ENCODE results near the gene MAGEA1. TPM values are rescaled to one million over a fixed set of nuclear protein-coding genes. Genes with fewer than 3 reads are reported as not detected.

Gene MAGEA1
- total RNA-seq, 1 donor: not detected

DNA sequence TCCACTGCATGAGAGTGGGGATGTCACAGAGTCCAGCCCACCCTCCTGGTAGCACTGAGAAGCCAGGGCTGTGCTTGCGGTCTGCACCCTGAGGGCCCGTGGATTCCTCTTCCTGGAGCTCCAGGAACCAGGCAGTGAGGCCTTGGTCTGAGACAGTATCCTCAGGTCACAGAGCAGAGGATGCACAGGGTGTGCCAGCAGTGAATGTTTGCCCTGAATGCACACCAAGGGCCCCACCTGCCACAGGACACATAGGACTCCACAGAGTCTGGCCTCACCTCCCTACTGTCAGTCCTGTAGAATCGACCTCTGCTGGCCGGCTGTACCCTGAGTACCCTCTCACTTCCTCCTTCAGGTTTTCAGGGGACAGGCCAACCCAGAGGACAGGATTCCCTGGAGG is 2.7 kb downstream of the MAGEA1 start:
- TF ChIP-seq, protein P1, sequence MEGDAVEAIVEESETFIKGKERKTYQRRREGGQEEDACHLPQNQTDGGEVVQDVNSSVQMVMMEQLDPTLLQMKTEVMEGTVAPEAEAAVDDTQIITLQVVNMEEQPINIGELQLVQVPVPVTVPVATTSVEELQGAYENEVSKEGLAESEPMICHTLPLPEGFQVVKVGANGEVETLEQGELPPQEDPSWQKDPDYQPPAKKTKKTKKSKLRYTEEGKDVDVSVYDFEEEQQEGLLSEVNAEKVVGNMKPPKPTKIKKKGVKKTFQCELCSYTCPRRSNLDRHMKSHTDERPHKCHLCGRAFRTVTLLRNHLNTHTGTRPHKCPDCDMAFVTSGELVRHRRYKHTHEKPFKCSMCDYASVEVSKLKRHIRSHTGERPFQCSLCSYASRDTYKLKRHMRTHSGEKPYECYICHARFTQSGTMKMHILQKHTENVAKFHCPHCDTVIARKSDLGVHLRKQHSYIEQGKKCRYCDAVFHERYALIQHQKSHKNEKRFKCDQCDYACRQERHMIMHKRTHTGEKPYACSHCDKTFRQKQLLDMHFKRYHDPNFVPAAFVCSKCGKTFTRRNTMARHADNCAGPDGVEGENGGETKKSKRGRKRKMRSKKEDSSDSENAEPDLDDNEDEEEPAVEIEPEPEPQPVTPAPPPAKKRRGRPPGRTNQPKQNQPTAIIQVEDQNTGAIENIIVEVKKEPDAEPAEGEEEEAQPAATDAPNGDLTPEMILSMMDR (IDR thresholded peaks at IDR 0.05; ENCODE audit: insufficient read depth, low read depth, low read length): no peak

GRCh38 chrX:153184787-153185186 is 5.7 kb downstream of the MAGEA1 start:
- TF ChIP-seq, protein P1 (IDR thresholded peaks at IDR 0.05; ENCODE audit: insufficient read depth, low read depth, low read length): no peak
- no peak overlapping the region for H3K4me3 ChIP-seq (ENCODE audit: low read depth, low read length)
- DNase-seq (ENCODE audit: low read depth): no peak

More for the DNA sequence above, 2.7 kb downstream of the MAGEA1 start:
- DNase-seq (ENCODE audit: low read depth): no peak
- no peak overlapping the region for H3K4me3 ChIP-seq (ENCODE audit: low read depth, low read length)

DNA sequence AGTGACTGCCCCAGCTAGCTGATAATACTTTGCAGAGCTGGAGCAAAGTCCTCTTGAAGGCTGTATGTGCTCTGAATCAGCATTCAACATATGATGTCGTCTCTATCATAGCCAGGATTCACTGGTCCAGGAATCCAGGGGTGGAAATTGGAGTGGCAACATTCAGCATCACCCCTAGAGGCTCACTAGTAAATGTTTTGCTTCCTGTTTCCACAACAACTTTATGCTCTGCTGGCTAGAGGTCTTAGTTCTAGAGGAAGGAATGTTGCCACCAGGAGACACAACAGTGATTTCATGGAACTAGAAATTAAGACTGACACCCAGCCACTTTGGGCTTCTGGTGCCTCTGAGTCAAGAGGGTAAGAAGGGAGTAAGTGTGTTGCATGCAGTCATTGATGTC is 11.3 kb downstream of the MAGEA1 start:
- TF ChIP-seq, protein P1 (IDR thresholded peaks at IDR 0.05; ENCODE audit: insufficient read depth, low read depth, low read length): no peak
- H3K4me3 ChIP-seq (ENCODE audit: low read depth, low read length): no peak overlapping the region
- peak; percentile 1 for DNase-seq (ENCODE audit: low read depth)

DNA sequence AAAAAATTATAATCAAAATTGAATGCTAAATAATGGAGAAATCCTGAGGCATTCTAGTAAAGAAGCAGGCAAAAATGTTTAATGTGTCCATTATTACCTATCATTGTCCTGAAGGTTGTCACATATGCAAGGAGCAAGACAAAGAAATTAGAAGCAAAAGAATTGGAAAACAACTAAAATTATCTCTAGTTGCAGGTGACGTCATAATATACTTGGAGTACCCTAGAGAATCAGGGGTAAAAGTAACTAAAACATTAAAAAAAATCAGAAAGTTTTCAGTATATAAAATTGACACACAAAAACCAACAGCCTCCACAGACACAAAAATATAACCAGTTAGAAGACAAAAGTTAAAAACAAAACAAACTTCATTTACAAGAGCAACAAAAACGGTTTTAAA is 21.4 kb downstream of the MAGEA1 start:
- H3K4me3 ChIP-seq (ENCODE audit: low read depth, low read length): no peak overlapping the region
- no peak for DNase-seq (ENCODE audit: low read depth)
- TF ChIP-seq, protein P1 (IDR thresholded peaks at IDR 0.05; ENCODE audit: insufficient read depth, low read depth, low read length): no peak

GRCh38 chrX:153206425-153207046 is 27.5 kb downstream of the MAGEA1 start:
- H3K4me3 ChIP-seq (ENCODE audit: low read depth, low read length): no peak overlapping the region
- TF ChIP-seq, protein P1 (IDR thresholded peaks at IDR 0.05; ENCODE audit: insufficient read depth, low read depth, low read length): no peak
- no peak for DNase-seq (ENCODE audit: low read depth)

GRCh38 chrX:153209347-153209746 is 30.3 kb downstream of the MAGEA1 start:
- DNase-seq (ENCODE audit: low read depth): peak; percentile 7
- TF ChIP-seq, protein P1 (IDR thresholded peaks at IDR 0.05; ENCODE audit: insufficient read depth, low read depth, low read length): no peak

DNA sequence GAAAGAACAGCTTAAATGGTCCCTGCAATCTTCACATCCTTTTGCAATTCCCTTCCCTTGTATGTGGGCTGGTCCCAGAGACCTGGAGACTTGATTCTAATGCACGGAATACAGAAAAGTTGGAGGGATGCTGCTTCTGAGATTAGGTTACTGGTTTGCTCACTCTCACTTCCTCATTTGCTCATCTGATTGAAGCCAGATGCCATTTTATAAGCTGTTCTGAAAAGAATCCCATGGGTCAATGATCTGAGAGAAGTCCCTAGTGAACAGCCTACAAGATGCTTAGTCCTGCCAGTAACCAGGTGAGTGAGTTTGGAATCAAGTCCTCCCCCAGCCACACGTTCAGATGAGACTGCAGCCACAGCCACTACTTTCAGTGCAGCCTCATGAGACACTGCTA is 35.9 kb downstream of the MAGEA1 start:
- TF ChIP-seq, protein P1 (IDR thresholded peaks at IDR 0.05; ENCODE audit: insufficient read depth, low read depth, low read length): no peak
- DNase-seq (ENCODE audit: low read depth): no peak
- H3K4me3 ChIP-seq (ENCODE audit: low read depth, low read length): no peak overlapping the region

More at GRCh38 chrX:153209347-153209746, 30.3 kb downstream of the MAGEA1 start:
- H3K4me3 ChIP-seq (ENCODE audit: low read depth, low read length): no peak overlapping the region

All from fibroblast of villous mesenchyme (primary cell).